H1 (cell line): ENCODE measurements around the gene ABHD1. TPM values are rescaled to one million over a fixed set of nuclear protein-coding genes. Genes with fewer than 3 reads are reported as not detected.

Source experiments
- RFX5 ChIP-seq: IDR thresholded peaks from 2 replicates; pipeline ENCODE4 v1.6.1; 2011; ENCODE audit warnings: low read depth, low read length, improper control_type of control experiment, borderline replicate concordance
- polyA plus RNA-seq, 7 experiments: library from polyadenylated mRNA; depleted of rRNA in 3 of 7; stranded (reverse) in 5 of 7; unstranded in 2 of 7; fragments of >200 nt in 5 of 7; fragments of 200-250 nt in 2 of 7; gene quantifications; 1 replicate in 5 of 7; 2 replicates in 1 of 7; 4 replicates in 1 of 7; pipeline versions ENCODE4 v1.2.1 to v1.2.3, GENCODE V29; 2011 to 2013; ENCODE audit warnings: missing spikeins in 2 of 7, mixed read lengths in 2 of 7
- total RNA-seq: library from RNA; stranded (reverse); fragmentation: NEBNext Ultra II Directional; extraction: Animal tissue kit (Norgen Biotek cat#: 25700); gene quantifications from 2 replicates; pipeline ENCODE4 v1.2.1, GENCODE V29; 2021

The ABHD1 gene
- total and polyA plus RNA-seq, 2 of the 8 experiments (the other 6 are each of a cell fraction or from before 2014, with no cell fraction given): 0.20 to 1.1 TPM

DNA sequence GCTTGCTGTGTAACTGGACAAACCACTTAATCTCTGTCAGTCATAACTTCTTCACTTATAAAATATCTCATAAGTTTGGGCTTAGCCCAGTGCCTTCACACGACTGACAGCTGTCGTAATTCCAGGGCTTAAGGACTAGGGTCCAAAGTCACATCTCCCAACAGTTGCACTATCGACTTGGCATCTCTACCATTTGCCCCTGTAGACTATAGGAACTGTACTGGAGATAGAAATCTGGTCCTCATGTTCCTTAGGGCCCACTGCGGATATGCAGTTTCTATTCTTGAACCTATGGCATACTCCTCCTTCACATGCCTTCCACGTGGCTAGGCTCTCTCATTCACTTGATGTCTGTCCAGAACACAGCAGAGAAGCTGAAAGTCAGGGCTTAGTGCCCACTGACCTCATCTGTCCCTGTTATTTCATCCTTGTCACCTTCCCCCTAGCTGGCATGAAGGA lies 2.7 kb downstream of the ABHD1 start (continued):
- TF ChIP-seq RFX5: no peak
